ENCODE data around the gene SLC25A21.

DNA sequence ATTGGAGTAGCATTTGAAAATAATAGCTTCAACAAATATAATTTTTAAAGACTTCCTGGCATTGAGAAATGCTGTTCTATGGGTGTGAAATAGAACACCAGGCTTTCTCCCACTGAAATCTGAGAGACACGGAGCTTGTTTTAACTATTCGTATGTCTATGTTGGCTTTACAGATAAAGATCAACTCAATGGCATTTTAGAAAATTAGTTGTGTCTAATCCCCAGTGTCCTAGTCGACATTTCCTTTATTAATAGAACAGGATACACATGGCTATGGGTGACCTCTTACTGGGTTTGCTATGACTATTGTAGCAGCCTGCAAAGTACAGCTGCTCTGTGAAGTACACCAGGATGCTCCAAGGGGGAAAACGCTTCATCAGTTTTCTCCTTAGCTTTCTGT lies 159.3 kb downstream of the SLC25A21 start:
- TF ChIP-seq, protein P1, sequence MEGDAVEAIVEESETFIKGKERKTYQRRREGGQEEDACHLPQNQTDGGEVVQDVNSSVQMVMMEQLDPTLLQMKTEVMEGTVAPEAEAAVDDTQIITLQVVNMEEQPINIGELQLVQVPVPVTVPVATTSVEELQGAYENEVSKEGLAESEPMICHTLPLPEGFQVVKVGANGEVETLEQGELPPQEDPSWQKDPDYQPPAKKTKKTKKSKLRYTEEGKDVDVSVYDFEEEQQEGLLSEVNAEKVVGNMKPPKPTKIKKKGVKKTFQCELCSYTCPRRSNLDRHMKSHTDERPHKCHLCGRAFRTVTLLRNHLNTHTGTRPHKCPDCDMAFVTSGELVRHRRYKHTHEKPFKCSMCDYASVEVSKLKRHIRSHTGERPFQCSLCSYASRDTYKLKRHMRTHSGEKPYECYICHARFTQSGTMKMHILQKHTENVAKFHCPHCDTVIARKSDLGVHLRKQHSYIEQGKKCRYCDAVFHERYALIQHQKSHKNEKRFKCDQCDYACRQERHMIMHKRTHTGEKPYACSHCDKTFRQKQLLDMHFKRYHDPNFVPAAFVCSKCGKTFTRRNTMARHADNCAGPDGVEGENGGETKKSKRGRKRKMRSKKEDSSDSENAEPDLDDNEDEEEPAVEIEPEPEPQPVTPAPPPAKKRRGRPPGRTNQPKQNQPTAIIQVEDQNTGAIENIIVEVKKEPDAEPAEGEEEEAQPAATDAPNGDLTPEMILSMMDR (IDR thresholded peaks at IDR 0.05), result no peak
- TF ChIP-seq POLR2AphosphoS5 (IDR thresholded peaks at IDR 0.05), result no peak
- TF ChIP-seq EP300 (IDR thresholded peaks at IDR 0.05), result no peak
- no peak for TF ChIP-seq POLR2A (IDR thresholded peaks at IDR 0.05; ENCODE audit: low read depth)
